Measurements from ENCODE around the gene FAM120B.

The FAM120B gene

DNA sequence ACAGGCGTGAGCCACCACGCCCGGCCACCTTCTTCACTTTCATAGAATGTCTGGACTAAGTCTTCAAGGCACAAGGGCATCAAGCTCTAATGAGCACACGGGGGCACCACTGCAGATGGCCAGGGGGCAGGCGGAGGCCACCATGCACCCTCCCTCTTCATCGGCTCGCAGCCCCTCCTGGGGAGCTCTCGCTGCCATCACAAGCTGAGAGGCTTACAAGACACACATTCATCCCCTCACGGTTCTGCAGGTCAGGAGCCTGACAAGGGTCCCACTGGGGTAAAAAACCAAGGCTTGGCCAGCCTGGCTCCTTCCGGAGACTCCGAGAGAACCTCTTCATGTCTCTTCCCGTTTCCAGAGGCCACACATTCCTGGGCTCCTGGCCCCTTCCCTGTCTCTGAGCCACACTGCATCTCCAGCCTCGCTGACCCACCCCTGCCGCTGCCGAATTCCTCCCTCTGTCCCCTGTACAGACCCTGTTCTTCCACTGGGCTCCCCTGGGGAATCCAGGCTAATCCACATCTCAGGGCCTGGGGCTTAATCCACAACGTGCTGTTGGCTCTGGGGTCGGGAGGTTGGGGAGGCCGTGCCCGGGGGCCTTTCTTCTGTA lies 35.5 kb upstream of the FAM120B start:
- DNase-seq (ENCODE audit: low spot score) = no peak
- in situ Hi-C loops (cut with MboI; ENCODE audit: low sequenced_read_pairs, unreplicated experiment) = no loop called here
- TF ChIP-seq, protein P1, sequence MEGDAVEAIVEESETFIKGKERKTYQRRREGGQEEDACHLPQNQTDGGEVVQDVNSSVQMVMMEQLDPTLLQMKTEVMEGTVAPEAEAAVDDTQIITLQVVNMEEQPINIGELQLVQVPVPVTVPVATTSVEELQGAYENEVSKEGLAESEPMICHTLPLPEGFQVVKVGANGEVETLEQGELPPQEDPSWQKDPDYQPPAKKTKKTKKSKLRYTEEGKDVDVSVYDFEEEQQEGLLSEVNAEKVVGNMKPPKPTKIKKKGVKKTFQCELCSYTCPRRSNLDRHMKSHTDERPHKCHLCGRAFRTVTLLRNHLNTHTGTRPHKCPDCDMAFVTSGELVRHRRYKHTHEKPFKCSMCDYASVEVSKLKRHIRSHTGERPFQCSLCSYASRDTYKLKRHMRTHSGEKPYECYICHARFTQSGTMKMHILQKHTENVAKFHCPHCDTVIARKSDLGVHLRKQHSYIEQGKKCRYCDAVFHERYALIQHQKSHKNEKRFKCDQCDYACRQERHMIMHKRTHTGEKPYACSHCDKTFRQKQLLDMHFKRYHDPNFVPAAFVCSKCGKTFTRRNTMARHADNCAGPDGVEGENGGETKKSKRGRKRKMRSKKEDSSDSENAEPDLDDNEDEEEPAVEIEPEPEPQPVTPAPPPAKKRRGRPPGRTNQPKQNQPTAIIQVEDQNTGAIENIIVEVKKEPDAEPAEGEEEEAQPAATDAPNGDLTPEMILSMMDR (IDR thresholded peaks at IDR 0.05; ENCODE audit: borderline replicate concordance, control extremely low read depth, extremely low read depth, insufficient read depth, missing control alignments) = no peak

DNA sequence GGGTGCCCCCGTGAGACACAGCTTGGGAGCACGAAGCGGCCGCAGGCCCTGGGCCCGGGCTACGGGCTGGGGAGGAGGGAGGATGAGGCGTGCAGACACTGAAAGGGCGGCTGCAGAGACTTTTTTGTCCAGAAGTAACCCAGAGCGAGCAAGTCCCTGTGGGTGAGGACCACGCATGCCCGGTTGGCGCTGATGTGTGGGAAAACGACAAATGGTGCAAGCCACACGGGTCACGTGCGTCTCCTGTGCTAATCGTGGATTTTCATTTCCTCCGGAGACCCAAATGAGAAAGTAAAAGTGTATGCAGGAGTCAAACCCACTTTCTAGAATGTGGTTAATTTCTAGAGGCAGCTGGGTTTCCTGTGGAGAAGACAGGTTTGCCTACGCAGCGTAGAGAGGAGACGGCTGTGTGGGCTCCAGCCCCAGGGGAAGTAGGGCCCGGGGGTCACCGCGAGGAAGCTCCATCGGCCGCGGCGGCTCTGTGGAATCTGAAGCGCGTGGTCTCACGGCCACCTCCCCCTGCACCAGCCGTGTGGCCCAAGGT lies 34.7 kb upstream of the FAM120B start:
- peak; percentile 92 for DNase-seq (ENCODE audit: low spot score)
- in situ Hi-C loops (cut with MboI; ENCODE audit: low sequenced_read_pairs, unreplicated experiment) = no loop called here
- TF ChIP-seq, protein P1 (IDR thresholded peaks at IDR 0.05; ENCODE audit: borderline replicate concordance, control extremely low read depth, extremely low read depth, insufficient read depth, missing control alignments) = no peak

DNA sequence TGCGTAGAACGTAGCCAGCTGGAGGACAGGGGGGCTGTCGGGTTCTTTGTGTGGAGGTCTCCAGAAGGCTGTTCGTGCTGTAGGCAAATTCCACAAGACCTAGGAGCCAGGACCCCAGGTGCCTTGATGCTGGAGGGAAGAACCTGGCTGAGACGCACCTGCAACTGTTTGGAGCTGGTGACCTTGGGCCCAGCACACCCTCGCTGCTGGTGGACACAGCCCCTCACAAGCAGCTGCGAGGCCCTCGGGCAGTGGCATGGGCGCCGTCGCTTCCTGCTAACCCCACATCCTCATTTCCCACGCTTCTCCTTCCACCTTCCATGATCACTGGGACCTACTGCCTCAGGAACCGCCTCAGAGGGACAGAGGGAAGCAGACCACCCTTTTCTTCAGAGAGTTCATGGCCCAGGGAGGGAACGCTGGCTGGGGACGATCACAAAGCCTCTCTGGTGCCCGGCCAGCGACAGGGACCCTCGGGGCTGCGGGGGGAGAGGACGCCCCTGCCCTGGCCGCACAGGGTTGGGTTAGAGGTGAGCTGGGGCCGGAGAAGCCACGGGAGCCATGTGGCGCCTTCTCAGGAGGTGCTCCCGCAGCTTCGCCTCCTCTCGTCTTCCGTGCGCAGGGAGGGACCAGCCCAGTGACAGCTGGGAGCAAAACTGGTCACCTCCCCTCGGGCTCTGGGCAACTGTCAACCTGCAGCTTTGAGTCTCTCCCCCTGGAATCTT lies 34.1 kb upstream of the FAM120B start:
- TF ChIP-seq, protein P1 (IDR thresholded peaks at IDR 0.05; ENCODE audit: borderline replicate concordance, control extremely low read depth, extremely low read depth, insufficient read depth, missing control alignments) = no peak
- in situ Hi-C loops (cut with MboI; ENCODE audit: low sequenced_read_pairs, unreplicated experiment) = no loop called here
- no peak for DNase-seq (ENCODE audit: low spot score)

DNA sequence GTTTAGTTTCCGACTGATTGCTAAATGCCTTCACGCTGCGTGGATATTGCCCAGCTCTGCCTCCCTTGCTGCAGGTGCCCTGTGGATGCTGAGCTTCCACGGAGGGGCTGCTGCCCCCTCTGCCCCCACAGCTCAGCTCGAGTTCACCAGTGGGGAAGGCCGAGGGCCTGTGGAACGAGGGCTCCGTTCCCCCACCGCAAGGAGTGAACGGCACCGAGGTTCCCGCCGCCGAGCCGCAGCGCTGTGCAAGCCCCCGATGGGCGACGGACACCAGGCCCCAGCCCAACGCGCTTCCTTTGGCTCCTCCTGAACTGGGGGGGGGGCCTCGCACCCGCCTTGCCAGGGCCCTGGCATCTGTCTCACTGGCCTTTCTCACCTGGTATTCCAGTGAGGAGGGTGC lies 33.4 kb upstream of the FAM120B start:
- in situ Hi-C loops (cut with MboI; ENCODE audit: low sequenced_read_pairs, unreplicated experiment) = no loop called here
- DNase-seq (ENCODE audit: low spot score) = no peak
- TF ChIP-seq, protein P1 (IDR thresholded peaks at IDR 0.05; ENCODE audit: borderline replicate concordance, control extremely low read depth, extremely low read depth, insufficient read depth, missing control alignments) = no peak

DNA sequence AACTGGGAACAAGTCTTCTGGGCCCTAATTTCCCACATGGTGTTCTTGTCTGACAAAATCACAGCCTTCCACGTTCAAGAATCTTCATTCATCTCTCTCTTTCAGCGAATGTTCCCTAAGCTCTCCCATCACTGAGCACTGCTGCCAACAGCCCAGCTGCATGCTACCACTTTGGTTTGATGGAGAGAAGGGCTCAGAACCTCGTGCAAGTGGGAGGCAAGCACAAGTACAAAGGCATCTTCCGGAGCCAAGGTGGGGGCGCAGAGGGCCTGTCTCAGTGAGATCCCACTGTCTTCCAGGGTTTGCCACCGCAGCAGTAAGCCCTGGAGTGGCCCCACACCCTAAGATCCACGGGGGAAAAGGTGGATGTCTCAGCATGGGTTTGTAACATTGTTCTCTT lies 32.9 kb upstream of the FAM120B start:
- no peak for DNase-seq (ENCODE audit: low spot score)
- TF ChIP-seq, protein P1 (IDR thresholded peaks at IDR 0.05; ENCODE audit: borderline replicate concordance, control extremely low read depth, extremely low read depth, insufficient read depth, missing control alignments) = no peak
- in situ Hi-C loops (cut with MboI; ENCODE audit: low sequenced_read_pairs, unreplicated experiment) = no loop called here

DNA sequence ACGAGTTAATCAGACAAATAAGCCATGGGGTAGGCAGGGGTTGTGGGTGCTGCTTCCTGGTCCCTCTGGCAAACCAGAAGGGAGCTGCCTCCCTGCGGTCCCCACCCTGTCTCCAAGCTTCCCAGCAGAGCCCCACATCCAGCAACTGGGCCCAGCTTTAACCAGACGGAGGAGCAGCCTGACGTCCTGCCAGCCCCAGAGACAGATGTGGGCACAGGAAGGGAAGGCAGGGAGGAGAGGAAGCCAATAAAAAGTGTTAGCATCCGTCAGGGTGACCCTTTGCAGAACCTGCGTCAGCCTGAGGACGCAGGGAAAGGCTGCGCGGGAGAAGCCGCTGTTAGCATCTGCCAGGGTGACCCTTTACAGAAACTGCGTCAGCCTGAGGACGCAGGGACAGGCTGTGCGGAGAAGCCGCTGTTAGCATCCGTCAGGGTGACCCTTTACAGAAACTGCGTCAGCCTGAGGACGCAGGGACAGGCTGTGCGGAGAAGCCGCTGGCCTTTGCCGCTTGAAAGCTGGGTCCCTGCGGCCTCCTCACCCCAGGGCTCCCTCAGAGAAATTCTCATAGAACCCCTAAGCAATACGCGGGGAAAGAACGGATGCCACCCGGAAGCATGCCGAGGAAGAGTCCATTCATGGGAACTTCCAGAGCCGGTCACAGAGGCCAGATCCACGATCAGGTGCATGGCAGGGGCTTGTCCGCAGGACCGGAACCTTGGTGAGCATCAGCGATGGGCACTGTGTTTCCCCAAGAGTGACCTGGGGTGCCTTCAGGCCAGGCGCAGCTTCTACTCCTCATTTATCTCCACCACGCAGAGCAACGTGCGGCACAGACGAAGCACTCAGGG lies 31.6 kb upstream of the FAM120B start:
- in situ Hi-C loops (cut with MboI; ENCODE audit: low sequenced_read_pairs, unreplicated experiment) = no loop called here
- DNase-seq (ENCODE audit: low spot score) = no peak
- TF ChIP-seq, protein P1 (IDR thresholded peaks at IDR 0.05; ENCODE audit: borderline replicate concordance, control extremely low read depth, extremely low read depth, insufficient read depth, missing control alignments) = no peak
